ENCODE results near the gene NMUR1.
"Not testable (repeated sequence)": the region's sequence is repeated elsewhere in the genome, so short reads cannot be mapped to it uniquely, and the experiment has no call there.

- TF ChIP-seq, protein P1, sequence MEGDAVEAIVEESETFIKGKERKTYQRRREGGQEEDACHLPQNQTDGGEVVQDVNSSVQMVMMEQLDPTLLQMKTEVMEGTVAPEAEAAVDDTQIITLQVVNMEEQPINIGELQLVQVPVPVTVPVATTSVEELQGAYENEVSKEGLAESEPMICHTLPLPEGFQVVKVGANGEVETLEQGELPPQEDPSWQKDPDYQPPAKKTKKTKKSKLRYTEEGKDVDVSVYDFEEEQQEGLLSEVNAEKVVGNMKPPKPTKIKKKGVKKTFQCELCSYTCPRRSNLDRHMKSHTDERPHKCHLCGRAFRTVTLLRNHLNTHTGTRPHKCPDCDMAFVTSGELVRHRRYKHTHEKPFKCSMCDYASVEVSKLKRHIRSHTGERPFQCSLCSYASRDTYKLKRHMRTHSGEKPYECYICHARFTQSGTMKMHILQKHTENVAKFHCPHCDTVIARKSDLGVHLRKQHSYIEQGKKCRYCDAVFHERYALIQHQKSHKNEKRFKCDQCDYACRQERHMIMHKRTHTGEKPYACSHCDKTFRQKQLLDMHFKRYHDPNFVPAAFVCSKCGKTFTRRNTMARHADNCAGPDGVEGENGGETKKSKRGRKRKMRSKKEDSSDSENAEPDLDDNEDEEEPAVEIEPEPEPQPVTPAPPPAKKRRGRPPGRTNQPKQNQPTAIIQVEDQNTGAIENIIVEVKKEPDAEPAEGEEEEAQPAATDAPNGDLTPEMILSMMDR (optimal IDR thresholded peaks at IDR 0.05 in 1 of 3, IDR thresholded peaks at IDR 0.05 in 1 of 3, conservative IDR thresholded peaks at IDR 0.05 in 1 of 3; ENCODE audit: extremely low read depth in 1 of 3, insufficient read depth in 2 of 3, low read length in 3 of 3): not testable (repeated sequence)
- TF ChIP-seq EZH2 (IDR thresholded peaks at IDR 0.05; ENCODE audit: low read length): not testable (repeated sequence)
These were observed 40.7 kb upstream of the NMUR1 start for GRCh38 chr2:231570915-231571314.

Measured in keratinocyte (primary cell).